ENCODE measurements around the gene CYS1. TPM values are rescaled to one million over a fixed set of nuclear protein-coding genes. Genes with fewer than 3 reads are reported as not detected.

Gene CYS1
- total RNA-seq, 1 experiment from 2014 or later, result 3.7 TPM

DNA sequence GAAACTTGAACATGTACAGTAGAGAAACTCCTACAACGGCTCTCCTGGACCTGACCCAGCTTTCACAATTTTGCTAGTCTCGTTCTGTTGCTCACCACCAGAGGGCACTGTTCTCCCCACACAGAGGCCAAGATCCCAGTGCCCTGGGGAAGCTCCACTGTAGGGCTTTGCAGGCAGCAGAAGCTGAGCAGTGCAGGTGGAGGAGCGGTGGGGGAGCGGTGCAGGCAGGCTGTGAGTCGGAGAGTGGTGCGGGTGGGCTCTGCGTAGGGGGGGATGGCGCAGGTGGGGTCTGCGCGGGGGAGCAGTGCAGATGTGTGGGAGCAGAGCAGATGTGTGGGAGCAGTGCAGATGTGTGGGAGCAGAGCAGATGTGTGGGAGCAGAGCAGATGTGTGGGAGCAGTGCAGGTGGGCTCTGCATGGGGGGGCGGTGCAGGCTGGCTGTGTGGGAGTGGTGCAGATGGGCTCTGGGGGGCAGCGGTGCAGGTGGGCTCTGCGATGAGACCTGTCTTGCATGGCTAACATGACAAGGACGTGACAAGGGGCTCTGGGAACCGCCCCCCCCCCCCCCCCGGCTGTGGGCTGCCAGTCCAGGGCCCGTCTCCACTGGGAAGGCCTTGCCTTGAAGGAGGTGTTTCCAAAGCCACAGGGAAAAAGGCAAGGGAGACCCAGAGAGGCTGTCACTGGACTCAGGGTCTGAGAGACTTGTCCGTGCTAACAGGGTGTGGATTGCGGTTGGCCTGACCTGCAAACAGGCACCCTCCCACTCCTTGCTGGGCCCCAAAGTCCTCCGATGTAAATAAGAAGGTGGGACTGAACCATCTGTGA is 7.3 kb downstream of the CYS1 start:
- no TSS peak for BruUV-seq (replicated peaks)
- ATAC-seq (peak; percentile 98), DNase-seq (ENCODE audit: low read depth, low spot score) (peak; percentile 69)
- no peaks in the 10 kb centered on the region for H3K36me3 ChIP-seq (ENCODE audit: control insufficient read depth in 1 of 2, insufficient read depth in 2 of 2, low read length in 2 of 2)
- H3K4me3 ChIP-seq (replicated peaks in 1 of 2; ENCODE audit: low read depth in 1 of 2, low read length in 2 of 2), result no peak overlapping the region
- H3K9ac ChIP-seq (ENCODE audit: low read length), result no peak overlapping the region
- ChIA-PET RAD21 (ENCODE audit: low non-redundant PET in 1 of 2, low total read pairs in 2 of 2, uncharacterized antibody in 2 of 2, unreplicated experiment in 2 of 2) (interaction anchor here (0.7 to 2.6 kb wide), 13 partner anchors 12 to 362 kb away, joined by 3 to 22 read pairs (median 5); no protein-coding TSS in a partner anchor), CTCF (interaction anchor here (0.6 to 5.3 kb wide), 27 partner anchors 10 to 590 kb away, joined by 3 to 91 read pairs (median 5); no protein-coding TSS in a partner anchor), POLR2A (interaction anchor here (1.0 to 1.4 kb wide), 3 partner anchors 15 to 336 kb away, joined by 3 to 8 read pairs (median 4); no protein-coding TSS in a partner anchor)
- H3K4me1 ChIP-seq (ENCODE audit: control insufficient read depth in 1 of 2, insufficient read depth in 2 of 2, low read length in 2 of 2), result peaks cover 0 to 8% of the 10 kb centered on the region in 2 experiments; a peak in 2 of 4 replicates
- no peaks in the 10 kb centered on the region for H3K9me2 ChIP-seq (ENCODE audit: insufficient read depth)
- H4K20me1 ChIP-seq (ENCODE audit: insufficient read depth), result no peaks in the 10 kb centered on the region
- no peaks in the 10 kb centered on the region for H3K79me2 ChIP-seq (ENCODE audit: insufficient read depth, low read length)
- peak overlapping the region; percentile 97 for H2AFZ ChIP-seq (ENCODE audit: low read depth, low read length, poor library complexity, severe bottlenecking)
- no peaks in the 10 kb centered on the region for H3K27me3 ChIP-seq (ENCODE audit: insufficient read depth, low read length)
- intact Hi-C loops (cut with micrococcal nuclease), result loop anchor here (1.0 to 5.0 kb wide), 3 partner anchors 24 to 594 kb away; no protein-coding TSS in a partner anchor
- H3K27ac ChIP-seq (ENCODE audit: low read depth, low read length), result no peak overlapping the region
- peak overlapping the region; percentile 51 for H3K4me2 ChIP-seq (ENCODE audit: low read length)
- no peaks in the 10 kb centered on the region for H3K9me3 ChIP-seq (ENCODE audit: control insufficient read depth in 1 of 2, insufficient read depth in 1 of 2, low read depth in 1 of 2, low read length in 2 of 2)
- TF ChIP-seq ZFX (IDR thresholded peaks at IDR 0.05), result no peak
- TF ChIP-seq, protein P1, sequence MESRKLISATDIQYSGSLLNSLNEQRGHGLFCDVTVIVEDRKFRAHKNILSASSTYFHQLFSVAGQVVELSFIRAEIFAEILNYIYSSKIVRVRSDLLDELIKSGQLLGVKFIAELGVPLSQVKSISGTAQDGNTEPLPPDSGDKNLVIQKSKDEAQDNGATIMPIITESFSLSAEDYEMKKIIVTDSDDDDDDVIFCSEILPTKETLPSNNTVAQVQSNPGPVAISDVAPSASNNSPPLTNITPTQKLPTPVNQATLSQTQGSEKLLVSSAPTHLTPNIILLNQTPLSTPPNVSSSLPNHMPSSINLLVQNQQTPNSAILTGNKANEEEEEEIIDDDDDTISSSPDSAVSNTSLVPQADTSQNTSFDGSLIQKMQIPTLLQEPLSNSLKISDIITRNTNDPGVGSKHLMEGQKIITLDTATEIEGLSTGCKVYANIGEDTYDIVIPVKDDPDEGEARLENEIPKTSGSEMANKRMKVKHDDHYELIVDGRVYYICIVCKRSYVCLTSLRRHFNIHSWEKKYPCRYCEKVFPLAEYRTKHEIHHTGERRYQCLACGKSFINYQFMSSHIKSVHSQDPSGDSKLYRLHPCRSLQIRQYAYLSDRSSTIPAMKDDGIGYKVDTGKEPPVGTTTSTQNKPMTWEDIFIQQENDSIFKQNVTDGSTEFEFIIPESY (IDR thresholded peaks at IDR 0.05; ENCODE audit: extremely low read depth, insufficient replicate concordance, low read length), result no peak
- TF ChIP-seq POLR2A (IDR thresholded peaks at IDR 0.05; ENCODE audit: borderline replicate concordance, extremely low read depth, insufficient read depth, insufficient read length), result no peak
- no peak for TF ChIP-seq YY1 (IDR thresholded peaks at IDR 0.05; ENCODE audit: extremely low read depth, insufficient replicate concordance, low read depth, low read length)
- no peak for TF ChIP-seq ELF1 (IDR thresholded peaks at IDR 0.05; ENCODE audit: borderline replicate concordance, low read depth)
- TF ChIP-seq EGR1 (IDR thresholded peaks at IDR 0.05; ENCODE audit: low read depth), result no peak
- TF ChIP-seq, protein P2, sequence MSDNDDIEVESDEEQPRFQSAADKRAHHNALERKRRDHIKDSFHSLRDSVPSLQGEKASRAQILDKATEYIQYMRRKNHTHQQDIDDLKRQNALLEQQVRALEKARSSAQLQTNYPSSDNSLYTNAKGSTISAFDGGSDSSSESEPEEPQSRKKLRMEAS (IDR thresholded peaks at IDR 0.05), result no peak
- TF ChIP-seq TCF7L2 (IDR thresholded peaks at IDR 0.05; ENCODE audit: borderline replicate concordance, extremely low read depth, insufficient read depth, insufficient read length), result no peak
- peak; percentile 92 for TF ChIP-seq RAD21 (IDR thresholded peaks at IDR 0.05; ENCODE audit: low read depth)
- no peak for TF ChIP-seq ZNF274 (IDR thresholded peaks at IDR 0.05; ENCODE audit: low read depth, low read length)
- no peak for TF ChIP-seq SIN3A (IDR thresholded peaks at IDR 0.05; ENCODE audit: low read depth)
- peak; percentile 12; the same call in 1 of the 2 replicates for TF ChIP-seq CBX3 (IDR thresholded peaks at IDR 0.05; ENCODE audit: low read depth)
- TF ChIP-seq FOSL1 (IDR thresholded peaks at IDR 0.05; ENCODE audit: low read depth), result no peak
- TF ChIP-seq, protein P3, sequence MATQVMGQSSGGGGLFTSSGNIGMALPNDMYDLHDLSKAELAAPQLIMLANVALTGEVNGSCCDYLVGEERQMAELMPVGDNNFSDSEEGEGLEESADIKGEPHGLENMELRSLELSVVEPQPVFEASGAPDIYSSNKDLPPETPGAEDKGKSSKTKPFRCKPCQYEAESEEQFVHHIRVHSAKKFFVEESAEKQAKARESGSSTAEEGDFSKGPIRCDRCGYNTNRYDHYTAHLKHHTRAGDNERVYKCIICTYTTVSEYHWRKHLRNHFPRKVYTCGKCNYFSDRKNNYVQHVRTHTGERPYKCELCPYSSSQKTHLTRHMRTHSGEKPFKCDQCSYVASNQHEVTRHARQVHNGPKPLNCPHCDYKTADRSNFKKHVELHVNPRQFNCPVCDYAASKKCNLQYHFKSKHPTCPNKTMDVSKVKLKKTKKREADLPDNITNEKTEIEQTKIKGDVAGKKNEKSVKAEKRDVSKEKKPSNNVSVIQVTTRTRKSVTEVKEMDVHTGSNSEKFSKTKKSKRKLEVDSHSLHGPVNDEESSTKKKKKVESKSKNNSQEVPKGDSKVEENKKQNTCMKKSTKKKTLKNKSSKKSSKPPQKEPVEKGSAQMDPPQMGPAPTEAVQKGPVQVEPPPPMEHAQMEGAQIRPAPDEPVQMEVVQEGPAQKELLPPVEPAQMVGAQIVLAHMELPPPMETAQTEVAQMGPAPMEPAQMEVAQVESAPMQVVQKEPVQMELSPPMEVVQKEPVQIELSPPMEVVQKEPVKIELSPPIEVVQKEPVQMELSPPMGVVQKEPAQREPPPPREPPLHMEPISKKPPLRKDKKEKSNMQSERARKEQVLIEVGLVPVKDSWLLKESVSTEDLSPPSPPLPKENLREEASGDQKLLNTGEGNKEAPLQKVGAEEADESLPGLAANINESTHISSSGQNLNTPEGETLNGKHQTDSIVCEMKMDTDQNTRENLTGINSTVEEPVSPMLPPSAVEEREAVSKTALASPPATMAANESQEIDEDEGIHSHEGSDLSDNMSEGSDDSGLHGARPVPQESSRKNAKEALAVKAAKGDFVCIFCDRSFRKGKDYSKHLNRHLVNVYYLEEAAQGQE (IDR thresholded peaks at IDR 0.05; ENCODE audit: low read depth), result no peak
- TF ChIP-seq SRF (IDR thresholded peaks at IDR 0.05; ENCODE audit: low read depth), result no peak
- TF ChIP-seq EZH2phosphoT487 (IDR thresholded peaks at IDR 0.05; ENCODE audit: borderline replicate concordance), result no peak
- no peak for TF ChIP-seq CEBPB (IDR thresholded peaks at IDR 0.05; ENCODE audit: low read depth)
- TF ChIP-seq, protein P4, sequence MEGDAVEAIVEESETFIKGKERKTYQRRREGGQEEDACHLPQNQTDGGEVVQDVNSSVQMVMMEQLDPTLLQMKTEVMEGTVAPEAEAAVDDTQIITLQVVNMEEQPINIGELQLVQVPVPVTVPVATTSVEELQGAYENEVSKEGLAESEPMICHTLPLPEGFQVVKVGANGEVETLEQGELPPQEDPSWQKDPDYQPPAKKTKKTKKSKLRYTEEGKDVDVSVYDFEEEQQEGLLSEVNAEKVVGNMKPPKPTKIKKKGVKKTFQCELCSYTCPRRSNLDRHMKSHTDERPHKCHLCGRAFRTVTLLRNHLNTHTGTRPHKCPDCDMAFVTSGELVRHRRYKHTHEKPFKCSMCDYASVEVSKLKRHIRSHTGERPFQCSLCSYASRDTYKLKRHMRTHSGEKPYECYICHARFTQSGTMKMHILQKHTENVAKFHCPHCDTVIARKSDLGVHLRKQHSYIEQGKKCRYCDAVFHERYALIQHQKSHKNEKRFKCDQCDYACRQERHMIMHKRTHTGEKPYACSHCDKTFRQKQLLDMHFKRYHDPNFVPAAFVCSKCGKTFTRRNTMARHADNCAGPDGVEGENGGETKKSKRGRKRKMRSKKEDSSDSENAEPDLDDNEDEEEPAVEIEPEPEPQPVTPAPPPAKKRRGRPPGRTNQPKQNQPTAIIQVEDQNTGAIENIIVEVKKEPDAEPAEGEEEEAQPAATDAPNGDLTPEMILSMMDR (IDR thresholded peaks at IDR 0.05 in 2 of 3, conservative IDR thresholded peaks at IDR 0.05 in 1 of 3; ENCODE audit: borderline replicate concordance in 1 of 3, insufficient read depth in 1 of 3, low read depth in 2 of 3, low read length in 2 of 3), result peak; percentile 86 to 93 (median 92)
